HepG2 (cell line): ENCODE measurements around the gene HOXD1. TPM values are rescaled to one million over a fixed set of nuclear protein-coding genes. Genes with fewer than 3 reads are reported as not detected.

Experiments used
- SRSF1 ChIP-seq: fragments of 200-400 bp; formaldehyde crosslinking; optimal IDR thresholded peaks from 2 replicates; pipeline ENCODE3; 2017; ENCODE audit warnings: mild to moderate bottlenecking, low read depth, low read length, moderate library complexity
- ZNF737 ChIP-seq: sonication (generic); formaldehyde crosslinking; IDR thresholded peaks from 2 replicates; pipeline ENCODE4 v1.5.0; 2020; ENCODE audit warnings: missing genetic modification reagents, mild to moderate bottlenecking, borderline replicate concordance
- polyA plus RNA-seq, 8 experiments: library from polyadenylated mRNA; depleted of rRNA in 3 of 8; stranded (reverse) in 7 of 8; unstranded in 1 of 8; fragments of >200 nt; fragmentation: Illumina TruSeq in 4 of 8; extraction: Trizol in 4 of 8; gene quantifications; 2 replicates each; pipeline versions ENCODE4 v1.2.1 to v1.2.3, GENCODE V29; 2011 to 2016; ENCODE audit warnings: low read depth in 4 of 8, missing spikeins in 1 of 8, mixed read lengths in 1 of 8; ENCODE audit not compliant: insufficient read depth in 1 of 8
- total RNA-seq, 5 experiments: library from RNA; depleted of rRNA; stranded (reverse); fragments of >200 nt; fragmentation: Illumina TruSeq; extraction: Trizol; gene quantifications; 2 replicates each; pipeline ENCODE4 v1.2.3, GENCODE V29; 2016; ENCODE audit warnings: low read depth in 1 of 5
- TF ChIP-seq, protein P1 (sequence below), 2 experiments: sonication (generic) in 1 of 2; formaldehyde crosslinking in 1 of 2; IDR thresholded peaks; 2 replicates each; pipeline versions ENCODE4 v1.4.0 to v1.6.1; 2016 to 2020; ENCODE audit warnings: borderline replicate concordance in 1 of 2, low read depth in 1 of 2, mild to moderate bottlenecking in 1 of 2, missing genetic modification reagents in 1 of 2
- TF ChIP-seq, protein P2 (sequence below), 2 experiments: fragments of 450-650 bp in 1 of 2; sonication (generic) in 1 of 2; formaldehyde crosslinking in 1 of 2; IDR thresholded peaks; 2 replicates each; pipeline versions ENCODE4 v1.6.1 to v1.8.0; 2016 to 2022; ENCODE audit warnings: antibody characterized with exemption in 1 of 2, mild to moderate bottlenecking in 1 of 2, missing genetic modification reagents in 1 of 2

Gene HOXD1
- total and polyA plus RNA-seq, 2 of the 13 experiments (the other 11 are each of a cell fraction or from before 2014, with no cell fraction given): 10.0 to 22.3 TPM

DNA sequence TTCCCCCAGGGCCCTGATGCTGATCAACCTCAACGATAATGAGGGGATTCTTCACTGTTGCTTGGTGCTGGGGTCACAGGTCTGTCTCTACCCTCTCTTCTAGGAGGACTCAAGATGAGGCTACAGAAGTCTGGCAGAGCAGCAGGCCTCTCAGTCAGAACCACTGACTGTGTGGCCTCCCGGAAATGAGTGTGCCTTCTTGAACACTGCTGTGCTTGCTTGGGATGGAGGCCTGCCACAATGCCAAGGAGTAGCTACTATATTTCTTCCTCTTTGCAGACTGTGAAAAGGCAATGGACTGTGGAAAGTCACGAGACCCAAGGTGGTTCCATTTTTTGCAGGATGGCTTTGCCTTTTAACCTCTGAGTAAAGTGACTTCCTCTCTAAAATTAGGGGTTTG is 5.8 kb upstream of the HOXD1 start (continued):
- TF ChIP-seq, protein P1, sequence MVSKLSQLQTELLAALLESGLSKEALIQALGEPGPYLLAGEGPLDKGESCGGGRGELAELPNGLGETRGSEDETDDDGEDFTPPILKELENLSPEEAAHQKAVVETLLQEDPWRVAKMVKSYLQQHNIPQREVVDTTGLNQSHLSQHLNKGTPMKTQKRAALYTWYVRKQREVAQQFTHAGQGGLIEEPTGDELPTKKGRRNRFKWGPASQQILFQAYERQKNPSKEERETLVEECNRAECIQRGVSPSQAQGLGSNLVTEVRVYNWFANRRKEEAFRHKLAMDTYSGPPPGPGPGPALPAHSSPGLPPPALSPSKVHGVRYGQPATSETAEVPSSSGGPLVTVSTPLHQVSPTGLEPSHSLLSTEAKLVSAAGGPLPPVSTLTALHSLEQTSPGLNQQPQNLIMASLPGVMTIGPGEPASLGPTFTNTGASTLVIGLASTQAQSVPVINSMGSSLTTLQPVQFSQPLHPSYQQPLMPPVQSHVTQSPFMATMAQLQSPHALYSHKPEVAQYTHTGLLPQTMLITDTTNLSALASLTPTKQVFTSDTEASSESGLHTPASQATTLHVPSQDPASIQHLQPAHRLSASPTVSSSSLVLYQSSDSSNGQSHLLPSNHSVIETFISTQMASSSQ (IDR thresholded peaks at IDR 0.05; ENCODE audit: low read depth): no peak
- TF ChIP-seq, protein P1 (CRISPR knock-in tag; IDR thresholded peaks at IDR 0.05; ENCODE audit: borderline replicate concordance): no peak
- TF ChIP-seq ZNF737 (CRISPR knock-in tag): no peak
- TF ChIP-seq, protein P2, sequence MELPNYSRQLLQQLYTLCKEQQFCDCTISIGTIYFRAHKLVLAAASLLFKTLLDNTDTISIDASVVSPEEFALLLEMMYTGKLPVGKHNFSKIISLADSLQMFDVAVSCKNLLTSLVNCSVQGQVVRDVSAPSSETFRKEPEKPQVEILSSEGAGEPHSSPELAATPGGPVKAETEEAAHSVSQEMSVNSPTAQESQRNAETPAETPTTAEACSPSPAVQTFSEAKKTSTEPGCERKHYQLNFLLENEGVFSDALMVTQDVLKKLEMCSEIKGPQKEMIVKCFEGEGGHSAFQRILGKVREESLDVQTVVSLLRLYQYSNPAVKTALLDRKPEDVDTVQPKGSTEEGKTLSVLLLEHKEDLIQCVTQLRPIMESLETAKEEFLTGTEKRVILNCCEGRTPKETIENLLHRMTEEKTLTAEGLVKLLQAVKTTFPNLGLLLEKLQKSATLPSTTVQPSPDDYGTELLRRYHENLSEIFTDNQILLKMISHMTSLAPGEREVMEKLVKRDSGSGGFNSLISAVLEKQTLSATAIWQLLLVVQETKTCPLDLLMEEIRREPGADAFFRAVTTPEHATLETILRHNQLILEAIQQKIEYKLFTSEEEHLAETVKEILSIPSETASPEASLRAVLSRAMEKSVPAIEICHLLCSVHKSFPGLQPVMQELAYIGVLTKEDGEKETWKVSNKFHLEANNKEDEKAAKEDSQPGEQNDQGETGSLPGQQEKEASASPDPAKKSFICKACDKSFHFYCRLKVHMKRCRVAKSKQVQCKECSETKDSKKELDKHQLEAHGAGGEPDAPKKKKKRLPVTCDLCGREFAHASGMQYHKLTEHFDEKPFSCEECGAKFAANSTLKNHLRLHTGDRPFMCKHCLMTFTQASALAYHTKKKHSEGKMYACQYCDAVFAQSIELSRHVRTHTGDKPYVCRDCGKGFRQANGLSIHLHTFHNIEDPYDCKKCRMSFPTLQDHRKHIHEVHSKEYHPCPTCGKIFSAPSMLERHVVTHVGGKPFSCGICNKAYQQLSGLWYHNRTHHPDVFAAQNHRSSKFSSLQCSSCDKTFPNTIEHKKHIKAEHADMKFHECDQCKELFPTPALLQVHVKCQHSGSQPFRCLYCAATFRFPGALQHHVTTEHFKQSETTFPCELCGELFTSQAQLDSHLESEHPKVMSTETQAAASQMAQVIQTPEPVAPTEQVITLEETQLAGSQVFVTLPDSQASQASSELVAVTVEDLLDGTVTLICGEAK (IDR thresholded peaks at IDR 0.05): no peak
- TF ChIP-seq, protein P2 (CRISPR knock-in tag; IDR thresholded peaks at IDR 0.05): no peak
- no peak for TF ChIP-seq SRSF1
- TF ChIP-seq, all 625 proteins: peak for 0
